ENCODE results near the gene PRKCA.
A peak's percentile ranks its signal among the peaks of the same experiment; 100 is the strongest.

PRKCA gene

DNA sequence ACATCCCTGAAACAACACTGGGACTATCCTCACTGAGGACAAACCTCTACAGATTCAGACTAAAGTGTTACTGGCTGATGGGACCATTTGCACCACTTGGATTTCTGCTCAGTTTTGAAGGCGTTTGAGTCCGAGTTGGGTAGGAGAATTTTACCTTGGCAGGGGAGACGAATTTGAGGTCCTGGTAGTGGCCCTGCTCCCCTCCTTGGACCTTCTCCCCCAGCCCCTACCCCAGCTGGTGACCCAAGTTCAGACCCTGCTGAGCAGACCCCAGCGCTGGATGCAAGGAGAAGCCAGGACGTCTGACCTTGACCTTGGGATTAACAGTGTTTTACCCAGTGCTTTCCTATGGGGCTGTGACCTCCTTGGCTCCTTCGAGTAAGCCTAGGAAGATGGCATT lies 546.1 kb downstream of the PRKCA start:
- no peak for DNase-seq

DNA sequence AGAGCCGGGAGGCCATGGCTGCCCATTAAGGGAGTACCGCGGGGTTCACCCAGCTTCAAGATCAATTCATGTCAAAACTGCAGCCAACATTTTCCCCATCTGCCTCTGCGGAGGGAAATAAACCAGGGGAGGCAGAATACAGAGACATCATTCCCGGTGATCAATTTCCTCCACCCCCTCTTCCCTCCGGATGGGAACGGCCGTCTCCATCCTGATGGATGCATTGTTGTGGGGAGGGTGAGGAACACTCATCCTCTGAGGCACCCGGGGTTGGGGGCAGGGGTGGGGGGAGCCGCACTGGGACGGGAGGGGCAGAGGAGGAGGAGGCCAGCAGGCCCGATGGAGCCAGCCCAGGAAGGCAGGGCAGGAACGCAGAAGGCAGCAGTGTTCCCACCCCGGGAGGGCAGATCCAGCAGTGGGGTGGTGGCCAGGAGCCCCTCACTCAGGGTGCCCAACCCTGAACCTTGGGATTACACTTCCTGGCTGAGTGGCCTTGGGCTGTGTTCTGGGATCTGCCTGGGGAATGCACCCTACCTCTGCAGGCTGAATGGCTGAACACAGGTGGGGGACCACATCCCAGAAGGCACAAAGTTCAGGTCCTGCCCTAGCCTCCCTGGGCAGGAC lies 546.7 kb downstream of the PRKCA start:
- no peak for DNase-seq

DNA sequence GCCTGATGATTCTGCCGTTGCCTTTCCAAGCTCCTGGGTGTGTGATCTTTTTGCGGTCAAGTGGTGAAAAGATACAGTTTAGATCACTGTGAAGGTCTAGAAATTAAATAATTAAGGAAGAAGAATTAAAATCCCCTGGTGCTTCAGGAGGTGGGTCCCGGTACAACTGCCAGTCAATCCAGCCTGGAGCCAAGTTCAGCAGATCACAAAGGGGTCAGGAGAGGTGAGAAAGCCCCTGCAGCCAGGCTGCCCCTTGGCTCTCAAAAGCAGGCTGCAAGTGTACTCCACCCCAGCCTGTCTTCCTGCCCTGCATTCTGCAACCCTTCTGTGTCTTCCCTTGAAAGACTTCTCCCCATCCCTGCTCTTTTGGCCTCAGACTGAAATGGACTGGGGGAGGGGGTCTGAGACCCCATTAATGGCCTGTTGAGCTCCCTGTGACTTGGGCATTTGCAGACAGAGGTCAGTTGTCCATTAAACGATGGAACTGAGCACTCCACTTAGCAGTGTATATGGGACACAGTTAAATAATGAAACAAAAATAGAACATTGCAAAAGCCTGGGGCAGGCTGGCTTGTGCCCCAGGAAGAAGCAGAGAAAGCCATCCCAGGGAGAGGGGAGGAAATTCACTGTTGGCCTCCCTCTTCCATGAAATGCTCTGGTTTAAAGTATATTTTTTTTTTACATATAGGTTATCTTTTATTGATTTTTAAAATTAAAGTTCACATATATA lies 547.6 kb downstream of the PRKCA start:
- no peak for DNase-seq

DNA sequence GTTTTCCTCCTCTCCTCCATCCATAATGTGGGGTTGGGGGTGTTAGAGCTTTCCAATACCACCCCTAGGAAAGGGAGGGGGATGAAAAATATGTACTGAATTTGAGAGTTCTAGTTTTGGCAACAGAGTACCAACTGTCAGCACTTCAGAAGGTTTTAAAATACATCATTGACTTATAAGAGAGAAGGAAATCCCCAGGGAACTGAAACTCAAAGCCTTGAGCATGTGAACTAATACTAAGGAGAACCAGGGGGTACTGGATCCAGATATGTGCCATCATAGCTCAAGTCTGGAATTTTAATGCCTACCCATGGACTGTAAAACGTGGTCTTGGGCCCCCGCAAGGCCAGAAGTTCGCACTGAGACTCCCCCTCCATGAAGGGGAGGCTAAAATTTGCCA lies 548.3 kb downstream of the PRKCA start:
- no peak for DNase-seq

DNA sequence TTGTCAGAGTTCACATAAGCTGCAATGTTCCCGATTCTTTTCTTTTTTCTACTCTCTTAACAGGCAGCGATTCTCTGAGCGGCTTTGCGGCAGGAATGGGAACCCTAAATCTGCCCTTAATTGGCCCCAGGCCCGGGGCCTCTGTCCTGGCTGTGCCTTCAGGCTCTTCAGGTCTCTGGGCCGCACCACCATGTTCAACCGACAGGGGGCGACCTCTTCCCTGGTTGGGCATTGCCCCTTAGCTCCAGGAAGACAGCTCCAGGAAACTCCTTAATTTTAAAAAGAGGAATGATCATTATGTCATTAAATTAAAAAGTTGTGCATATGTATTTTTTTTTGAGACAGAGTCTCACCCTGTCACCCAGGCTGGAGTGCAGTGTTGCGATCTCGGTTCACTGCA lies 552.8 kb downstream of the PRKCA start:
- DNase-seq: no peak

DNA sequence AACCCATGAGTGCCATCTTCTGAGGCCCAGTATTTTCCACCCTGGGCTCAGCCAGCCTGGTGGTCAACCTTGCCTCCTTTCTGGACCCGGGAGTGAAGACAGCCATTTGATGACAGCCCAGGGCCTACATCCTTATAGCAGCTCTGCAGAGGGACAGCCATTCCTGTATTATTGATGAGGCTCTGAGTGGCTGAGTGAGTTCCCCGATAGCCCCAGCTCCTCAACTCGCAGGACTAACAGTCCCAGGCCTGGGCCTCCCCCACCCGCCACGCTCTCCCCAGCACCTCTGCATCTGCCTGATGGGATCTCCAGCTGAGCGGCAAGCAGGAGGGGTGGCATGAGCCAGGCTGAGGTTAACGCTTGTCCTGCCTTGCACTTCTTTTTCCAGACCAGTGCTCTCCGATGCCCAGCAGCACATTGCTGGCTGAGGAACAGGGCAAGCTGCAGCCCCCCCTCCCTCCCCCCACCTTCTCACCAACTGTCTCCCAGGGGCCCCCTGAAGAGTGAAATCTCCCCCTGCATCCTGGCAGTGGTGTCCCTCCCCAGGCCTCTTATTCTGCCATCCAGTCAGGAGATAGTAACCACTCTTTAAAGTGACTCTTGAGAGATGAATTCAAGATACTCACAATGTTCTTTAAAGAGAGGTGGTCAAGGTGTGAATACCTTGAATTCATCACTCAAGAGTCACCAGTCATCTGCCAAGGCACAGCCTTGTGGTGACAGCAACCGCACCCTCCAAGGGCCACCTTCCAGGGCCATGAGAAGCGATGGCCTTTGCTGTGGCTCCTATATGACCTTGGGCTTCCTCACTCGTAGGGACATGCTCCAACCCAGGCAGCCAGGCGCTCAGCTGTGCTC lies 556.0 kb downstream of the PRKCA start:
- DNase-seq: no peak

DNA sequence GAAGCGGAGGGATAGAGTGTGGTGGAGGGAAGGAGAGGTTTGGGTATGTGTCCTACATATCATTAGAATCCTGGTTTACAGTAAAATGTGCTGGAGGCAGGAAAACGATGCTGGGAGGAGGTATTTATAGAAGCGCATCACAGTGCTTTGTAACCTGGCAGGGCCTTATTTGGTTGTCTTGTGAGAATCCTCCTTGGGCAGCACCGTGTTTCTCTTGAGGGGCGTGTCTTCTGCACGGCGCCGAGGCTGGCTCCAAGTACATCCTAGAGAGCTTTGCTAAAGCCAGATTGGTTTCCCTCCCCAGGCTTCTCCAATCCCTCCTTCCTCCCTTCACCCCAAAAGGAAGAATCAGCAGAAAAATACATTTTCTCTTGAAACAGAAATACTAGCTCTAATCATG lies 556.9 kb downstream of the PRKCA start:
- peak in 2 of 56 donors; percentile 7 to 8 for DNase-seq

DNA sequence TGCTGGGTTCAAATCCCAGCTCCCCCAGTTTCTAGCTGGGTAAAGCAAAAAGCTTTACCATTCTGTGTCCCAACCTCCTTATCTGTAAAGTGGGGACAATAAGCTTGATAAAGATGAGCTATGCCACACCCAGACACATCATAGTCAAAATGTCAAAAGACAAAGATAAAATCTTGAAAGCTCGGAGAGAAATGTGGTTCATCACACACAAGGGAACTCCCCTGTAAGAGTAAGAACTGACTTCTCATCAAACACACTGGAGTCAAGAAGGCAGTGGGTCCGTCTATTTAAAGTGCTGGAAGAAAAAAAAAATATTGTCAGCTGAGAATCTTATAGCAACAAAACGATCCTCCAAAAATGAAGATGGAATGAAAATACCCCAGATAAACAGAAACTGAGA lies 557.8 kb downstream of the PRKCA start:
- DNase-seq: no peak

All from amygdala (tissue), 56 donors.